ENCODE data around the gene HEXD. TPM values are rescaled to one million over a fixed set of nuclear protein-coding genes. Genes with fewer than 3 reads are reported as not detected.

The HEXD gene
- total RNA-seq, 1 experiment from 2014 or later = 21.7 TPM

DNA sequence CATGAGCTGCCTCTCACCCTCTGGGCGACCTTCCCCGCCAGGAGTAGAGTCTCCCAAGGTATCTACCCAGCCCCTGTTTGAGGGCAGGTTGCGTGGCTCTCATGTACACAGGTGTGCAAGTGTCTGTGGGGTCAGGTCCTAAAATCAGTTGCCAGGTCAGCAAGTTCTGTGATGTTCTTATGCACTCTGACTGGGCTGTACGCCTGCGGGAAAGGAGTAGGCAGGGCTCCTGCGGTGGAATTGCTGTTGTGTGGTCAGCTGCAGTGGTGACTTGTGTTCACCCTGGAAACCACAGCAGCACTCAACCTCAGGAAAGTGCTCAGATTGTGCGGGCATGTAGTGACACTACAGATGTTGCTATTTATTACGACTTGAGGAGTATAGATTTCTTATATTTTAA lies 59.8 kb downstream of the HEXD start:
- Histone ChIP-seq H3K9ac (ENCODE audit: low read length) (no peak overlapping the region), H2AFZ (ENCODE audit: low read length) (no peak overlapping the region), H3K4me3 (ENCODE audit: low read length) (no peak overlapping the region), H3K4me2 (ENCODE audit: low read depth, low read length, poor library complexity, severe bottlenecking) (no peak overlapping the region), H3K79me2 (ENCODE audit: low read length) (no peaks in the 10 kb centered on the region), H3K9me2 (replicated peaks; ENCODE audit: insufficient read depth, low read length) (no peaks in the 10 kb centered on the region), H3K27ac (ENCODE audit: low read length) (no peak overlapping the region), H3K36me3 (ENCODE audit: insufficient read depth, low read length) (peaks cover 4% of the 10 kb centered on the region; the same call in 1 of the 2 replicates), H4K20me1 (ENCODE audit: insufficient read depth, low read depth, low read length) (no peaks in the 10 kb centered on the region), H3K4me1 (ENCODE audit: low read length) (no peaks in the 10 kb centered on the region), H3K9me3 (ENCODE audit: low read length) (no peaks in the 10 kb centered on the region), H3K27me3 (ENCODE audit: low read length) (no peaks in the 10 kb centered on the region)
- no peak for DNase-seq

DNA sequence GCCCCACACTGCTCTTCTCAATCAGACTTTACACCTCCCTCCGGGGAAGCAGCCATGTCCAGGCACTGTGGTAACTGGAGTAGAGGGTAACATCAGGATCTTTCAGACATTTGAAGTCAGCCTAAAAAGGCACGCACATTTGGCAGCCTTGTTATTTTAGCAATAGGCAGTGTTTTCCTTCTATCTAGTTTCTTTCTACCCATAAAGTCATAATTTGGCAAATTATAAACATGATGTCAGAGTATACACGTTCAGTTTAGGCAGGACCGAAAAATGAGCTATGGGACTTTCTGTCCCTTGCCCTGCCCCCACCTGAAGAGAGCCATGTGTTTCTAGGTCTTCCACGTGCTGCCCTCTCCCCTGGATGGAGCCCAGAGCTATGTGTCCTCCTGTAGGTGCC lies 61.5 kb downstream of the HEXD start:
- H3K9me3 ChIP-seq (ENCODE audit: low read length) = no peaks in the 10 kb centered on the region
- no peak overlapping the region for H3K27ac ChIP-seq (ENCODE audit: low read length)
- H4K20me1 ChIP-seq (ENCODE audit: insufficient read depth, low read depth, low read length) = no peaks in the 10 kb centered on the region
- H3K4me1 ChIP-seq (ENCODE audit: low read length) = no peaks in the 10 kb centered on the region
- no peak for DNase-seq
- no peaks in the 10 kb centered on the region for H3K9me2 ChIP-seq (replicated peaks; ENCODE audit: insufficient read depth, low read length)
- no peaks in the 10 kb centered on the region for H3K27me3 ChIP-seq (ENCODE audit: low read length)
- H3K9ac ChIP-seq (ENCODE audit: low read length) = no peak overlapping the region
- H3K79me2 ChIP-seq (ENCODE audit: low read length) = no peaks in the 10 kb centered on the region
- H3K36me3 ChIP-seq (ENCODE audit: insufficient read depth, low read length) = peaks cover 9% of the 10 kb centered on the region; the same call in 1 of the 2 replicates
- no peak overlapping the region for H2AFZ ChIP-seq (ENCODE audit: low read length)
- H3K4me3 ChIP-seq (ENCODE audit: low read length) = no peak overlapping the region
- no peak overlapping the region for H3K4me2 ChIP-seq (ENCODE audit: low read depth, low read length, poor library complexity, severe bottlenecking)

DNA sequence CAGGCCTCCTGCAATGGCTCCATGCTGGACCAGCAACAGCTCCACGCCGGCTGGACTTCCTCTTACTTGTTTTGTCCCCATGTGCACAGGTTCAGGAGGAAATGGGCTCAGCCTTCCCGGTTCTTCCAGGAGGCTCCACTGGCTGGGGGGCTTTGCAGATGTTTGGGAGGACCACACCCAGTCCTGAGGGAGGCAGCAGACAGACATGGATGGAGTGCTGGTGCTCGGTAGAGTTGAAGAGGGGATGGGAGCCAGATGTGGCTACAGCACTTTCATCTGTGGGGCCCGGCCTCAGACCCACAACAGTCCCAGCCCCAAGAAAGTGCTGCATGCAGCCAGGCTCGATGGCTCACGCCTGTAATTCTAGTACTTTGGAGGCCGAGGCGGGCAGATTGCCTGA lies 62.2 kb downstream of the HEXD start:
- Histone ChIP-seq H3K36me3 (ENCODE audit: insufficient read depth, low read length) (peaks cover 8% of the 10 kb centered on the region; the same call in 1 of the 2 replicates), H3K9me2 (replicated peaks; ENCODE audit: insufficient read depth, low read length) (no peaks in the 10 kb centered on the region), H3K9ac (ENCODE audit: low read length) (no peak overlapping the region), H4K20me1 (ENCODE audit: insufficient read depth, low read depth, low read length) (no peaks in the 10 kb centered on the region), H3K4me1 (ENCODE audit: low read length) (no peaks in the 10 kb centered on the region), H3K79me2 (ENCODE audit: low read length) (no peaks in the 10 kb centered on the region), H3K27me3 (ENCODE audit: low read length) (no peaks in the 10 kb centered on the region), H2AFZ (ENCODE audit: low read length) (no peak overlapping the region), H3K4me2 (ENCODE audit: low read depth, low read length, poor library complexity, severe bottlenecking) (no peak overlapping the region), H3K4me3 (ENCODE audit: low read length) (no peak overlapping the region), H3K27ac (ENCODE audit: low read length) (no peak overlapping the region), H3K9me3 (ENCODE audit: low read length) (no peaks in the 10 kb centered on the region)
- DNase-seq = no peak

DNA sequence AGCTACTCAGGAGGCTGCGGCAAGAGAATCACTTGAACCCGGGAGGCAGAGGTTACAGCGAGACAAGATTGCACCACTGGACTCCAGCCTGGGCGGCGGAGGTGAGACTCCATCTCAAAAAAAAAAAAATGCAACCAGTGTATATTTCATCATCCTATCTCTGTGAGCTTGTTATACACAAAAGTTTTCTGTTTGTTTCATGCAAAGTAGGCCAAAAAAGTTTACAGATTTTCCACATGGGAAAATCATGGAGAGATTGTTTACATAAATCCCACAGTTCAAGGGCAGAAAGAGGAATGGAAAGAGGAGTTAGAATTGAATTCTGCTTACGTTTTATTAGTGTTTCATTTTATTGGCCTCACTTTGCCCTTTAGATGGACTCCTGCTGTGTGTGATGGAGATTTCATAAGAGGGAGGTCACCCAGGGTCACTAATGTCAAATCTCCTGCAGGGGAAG lies 65.1 kb downstream of the HEXD start:
- Histone ChIP-seq H3K4me1 (ENCODE audit: low read length) (no peaks in the 10 kb centered on the region), H3K27ac (ENCODE audit: low read length) (no peak overlapping the region), H3K4me3 (ENCODE audit: low read length) (no peak overlapping the region), H3K36me3 (ENCODE audit: insufficient read depth, low read length) (peaks cover 8% of the 10 kb centered on the region; the same call in 1 of the 2 replicates), H3K9me2 (replicated peaks; ENCODE audit: insufficient read depth, low read length) (no peaks in the 10 kb centered on the region), H3K4me2 (ENCODE audit: low read depth, low read length, poor library complexity, severe bottlenecking) (no peak overlapping the region), H4K20me1 (ENCODE audit: insufficient read depth, low read depth, low read length) (no peaks in the 10 kb centered on the region), H3K9ac (ENCODE audit: low read length) (no peak overlapping the region), H3K9me3 (ENCODE audit: low read length) (no peaks in the 10 kb centered on the region), H3K79me2 (ENCODE audit: low read length) (no peaks in the 10 kb centered on the region), H2AFZ (ENCODE audit: low read length) (no peak overlapping the region), H3K27me3 (ENCODE audit: low read length) (no peaks in the 10 kb centered on the region)
- DNase-seq = no peak

DNA sequence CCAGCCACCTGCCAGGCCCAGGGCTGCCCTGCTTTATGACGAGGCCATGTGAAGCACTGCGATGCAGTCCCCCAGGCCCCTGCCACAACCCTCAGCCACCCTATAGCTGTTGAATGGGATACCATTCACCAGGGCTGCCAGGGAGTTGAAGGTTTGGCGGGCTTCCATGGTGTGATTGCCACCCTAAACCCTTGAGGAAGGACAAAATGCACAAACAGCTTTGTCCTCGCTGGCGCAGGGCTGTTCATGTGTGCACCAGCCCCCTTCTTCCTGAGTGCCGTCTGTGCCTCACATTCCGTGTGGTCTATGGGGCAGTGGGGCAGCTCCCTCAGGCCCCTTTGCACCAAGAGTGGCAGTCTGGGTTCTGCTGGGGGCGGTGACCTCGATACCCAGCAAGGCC lies 65.7 kb downstream of the HEXD start:
- no peaks in the 10 kb centered on the region for H3K27me3 ChIP-seq (ENCODE audit: low read length)
- peaks cover 8% of the 10 kb centered on the region; the same call in 1 of the 2 replicates for H3K36me3 ChIP-seq (ENCODE audit: insufficient read depth, low read length)
- H3K9me2 ChIP-seq (replicated peaks; ENCODE audit: insufficient read depth, low read length) = no peaks in the 10 kb centered on the region
- H3K4me2 ChIP-seq (ENCODE audit: low read depth, low read length, poor library complexity, severe bottlenecking) = no peak overlapping the region
- H2AFZ ChIP-seq (ENCODE audit: low read length) = no peak overlapping the region
- H3K9me3 ChIP-seq (ENCODE audit: low read length) = no peaks in the 10 kb centered on the region
- H3K79me2 ChIP-seq (ENCODE audit: low read length) = no peaks in the 10 kb centered on the region
- H3K9ac ChIP-seq (ENCODE audit: low read length) = no peak overlapping the region
- H3K4me3 ChIP-seq (ENCODE audit: low read length) = no peak overlapping the region
- H3K27ac ChIP-seq (ENCODE audit: low read length) = no peak overlapping the region
- no peak for DNase-seq
- H4K20me1 ChIP-seq (ENCODE audit: insufficient read depth, low read depth, low read length) = no peaks in the 10 kb centered on the region
- no peaks in the 10 kb centered on the region for H3K4me1 ChIP-seq (ENCODE audit: low read length)

DNA sequence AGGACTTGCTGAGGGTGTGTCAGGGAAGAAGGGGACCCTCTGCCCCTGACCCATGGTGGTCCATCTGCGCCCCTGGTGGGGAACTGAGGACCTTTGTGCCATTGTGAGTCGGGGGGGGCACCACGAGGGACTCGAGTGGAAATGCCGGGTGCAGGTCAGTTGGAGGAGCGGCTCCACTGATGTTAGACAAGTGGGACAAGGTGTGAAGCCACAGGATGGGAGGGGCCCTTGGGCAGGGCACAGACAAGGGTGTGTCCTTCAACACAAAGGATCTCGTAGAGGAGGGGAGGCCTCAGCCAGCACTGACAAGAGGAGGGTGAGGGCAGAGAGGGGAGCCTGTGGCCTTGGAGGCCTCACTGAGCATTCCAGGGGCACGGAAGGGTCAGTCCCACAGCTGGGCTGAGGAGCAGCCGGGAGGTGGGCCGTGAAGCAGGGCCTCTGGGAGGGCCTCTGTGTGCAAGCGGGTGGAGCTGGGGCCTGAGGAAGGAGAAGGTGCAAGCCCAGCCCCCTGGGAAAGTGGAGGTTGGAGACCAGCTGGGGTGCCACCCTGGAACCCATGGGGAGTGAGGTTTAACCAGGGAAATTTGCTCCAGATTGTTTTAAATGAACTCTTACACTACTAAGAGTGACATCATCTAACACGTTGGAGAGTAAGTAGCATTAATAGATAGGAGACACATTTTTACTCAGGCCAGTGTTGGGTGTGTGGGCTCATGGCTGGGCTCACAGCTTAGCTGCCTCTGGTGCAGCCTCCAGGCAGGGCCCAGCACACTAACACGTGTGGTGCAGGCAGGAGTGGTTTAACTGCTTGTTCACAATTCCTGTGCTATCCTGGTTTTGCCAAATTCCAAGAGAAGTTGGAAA lies 68.3 kb downstream of the HEXD start:
- H3K4me1 ChIP-seq (ENCODE audit: low read length) = no peaks in the 10 kb centered on the region
- H3K9ac ChIP-seq (ENCODE audit: low read length) = no peak overlapping the region
- no peak for DNase-seq
- no peaks in the 10 kb centered on the region for H3K79me2 ChIP-seq (ENCODE audit: low read length)
- H3K27ac ChIP-seq (ENCODE audit: low read length) = no peak overlapping the region
- H3K4me3 ChIP-seq (ENCODE audit: low read length) = no peak overlapping the region
- H3K9me2 ChIP-seq (replicated peaks; ENCODE audit: insufficient read depth, low read length) = no peaks in the 10 kb centered on the region
- peaks cover 8% of the 10 kb centered on the region; the same call in 1 of the 2 replicates for H3K36me3 ChIP-seq (ENCODE audit: insufficient read depth, low read length)
- no peak overlapping the region for H3K4me2 ChIP-seq (ENCODE audit: low read depth, low read length, poor library complexity, severe bottlenecking)
- H3K9me3 ChIP-seq (ENCODE audit: low read length) = no peaks in the 10 kb centered on the region
- no peaks in the 10 kb centered on the region for H4K20me1 ChIP-seq (ENCODE audit: insufficient read depth, low read depth, low read length)
- no peaks in the 10 kb centered on the region for H3K27me3 ChIP-seq (ENCODE audit: low read length)
- no peak overlapping the region for H2AFZ ChIP-seq (ENCODE audit: low read length)

DNA sequence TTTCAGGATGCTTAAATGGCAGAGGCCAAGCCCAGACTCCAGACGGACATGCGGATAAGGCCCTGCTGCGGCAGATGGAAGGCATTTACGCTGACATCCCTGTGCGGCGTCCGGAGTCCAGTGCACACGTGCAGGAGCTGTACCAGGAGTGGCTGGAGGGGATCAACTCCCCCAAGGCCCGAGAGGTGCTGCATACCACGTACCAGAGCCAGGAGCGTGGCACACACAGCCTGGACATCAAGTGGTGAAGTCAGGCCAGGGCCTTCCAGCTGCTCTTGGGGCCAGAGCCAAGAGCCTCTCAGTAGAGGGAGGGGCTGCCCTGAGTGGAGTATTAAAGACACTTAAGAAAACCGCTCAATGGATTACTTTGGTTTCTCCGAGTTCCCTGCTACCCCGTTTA lies 69.8 kb downstream of the HEXD start:
- no peaks in the 10 kb centered on the region for H3K79me2 ChIP-seq (ENCODE audit: low read length)
- H3K4me3 ChIP-seq (ENCODE audit: low read length) = no peak overlapping the region
- H3K9ac ChIP-seq (ENCODE audit: low read length) = no peak overlapping the region
- H3K36me3 ChIP-seq (ENCODE audit: insufficient read depth, low read length) = peaks cover 8% of the 10 kb centered on the region; the same call in 1 of the 2 replicates
- no peaks in the 10 kb centered on the region for H3K9me3 ChIP-seq (ENCODE audit: low read length)
- no peak for DNase-seq
- H3K9me2 ChIP-seq (replicated peaks; ENCODE audit: insufficient read depth, low read length) = no peaks in the 10 kb centered on the region
- H3K27ac ChIP-seq (ENCODE audit: low read length) = no peak overlapping the region
- no peak overlapping the region for H2AFZ ChIP-seq (ENCODE audit: low read length)
- H3K27me3 ChIP-seq (ENCODE audit: low read length) = no peaks in the 10 kb centered on the region
- no peaks in the 10 kb centered on the region for H4K20me1 ChIP-seq (ENCODE audit: insufficient read depth, low read depth, low read length)
- no peaks in the 10 kb centered on the region for H3K4me1 ChIP-seq (ENCODE audit: low read length)
- H3K4me2 ChIP-seq (ENCODE audit: low read depth, low read length, poor library complexity, severe bottlenecking) = no peak overlapping the region

DNA sequence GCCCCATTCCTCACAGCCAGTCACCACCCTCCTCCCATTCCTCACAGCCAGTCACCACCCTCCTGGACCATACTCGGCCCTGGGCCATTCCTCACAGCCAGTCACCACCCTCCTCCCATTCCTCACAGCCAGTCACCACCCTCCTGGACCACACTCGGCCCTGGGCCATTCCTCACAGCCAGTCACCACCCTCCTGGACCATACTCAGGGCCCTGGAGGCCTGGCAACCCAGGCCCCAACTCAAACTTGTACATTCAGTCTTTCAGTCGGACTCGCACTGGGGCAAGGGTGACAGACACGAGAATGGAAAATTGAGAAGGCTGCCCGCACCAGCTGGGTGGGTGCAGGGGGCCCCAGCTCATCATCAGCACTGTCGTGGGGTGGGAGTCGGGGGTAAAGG lies 71.0 kb downstream of the HEXD start:
- DNase-seq = no peak
- Histone ChIP-seq H2AFZ (ENCODE audit: low read length) (no peak overlapping the region), H3K4me1 (ENCODE audit: low read length) (peaks cover 3% of the 10 kb centered on the region), H3K27ac (ENCODE audit: low read length) (no peak overlapping the region), H3K9ac (ENCODE audit: low read length) (no peak overlapping the region), H3K4me3 (ENCODE audit: low read length) (no peak overlapping the region), H3K27me3 (ENCODE audit: low read length) (no peaks in the 10 kb centered on the region), H3K4me2 (ENCODE audit: low read depth, low read length, poor library complexity, severe bottlenecking) (no peak overlapping the region), H3K9me3 (ENCODE audit: low read length) (no peaks in the 10 kb centered on the region), H3K9me2 (replicated peaks; ENCODE audit: insufficient read depth, low read length) (no peaks in the 10 kb centered on the region), H3K36me3 (ENCODE audit: insufficient read depth, low read length) (peaks cover 5% of the 10 kb centered on the region; the same call in 1 of the 2 replicates), H3K79me2 (ENCODE audit: low read length) (no peaks in the 10 kb centered on the region), H4K20me1 (ENCODE audit: insufficient read depth, low read depth, low read length) (no peaks in the 10 kb centered on the region; the same call in 1 of the 2 replicates)

All from Karpas-422 (cell line).